Activated CD4-positive, alpha-beta T cell treated with anti-CD3 and anti-CD28 coated beads, Interleukin-2, amount 50 U/mL, for 24 hours (primary cell): ENCODE measurements around the gene TMEM201.
"Not testable (repeated sequence)": the region's sequence is repeated elsewhere in the genome, so short reads cannot be mapped to it uniquely, and the experiment has no call there.

Source experiments
- DNase-seq, 2 donors: peaks; one replicate each; pipeline ENCODE4 v3.0.0-alpha.2; 2020; ENCODE audit warnings: low read depth in 1 of 2, low spot score in 1 of 2

The TMEM201 gene, protein sequence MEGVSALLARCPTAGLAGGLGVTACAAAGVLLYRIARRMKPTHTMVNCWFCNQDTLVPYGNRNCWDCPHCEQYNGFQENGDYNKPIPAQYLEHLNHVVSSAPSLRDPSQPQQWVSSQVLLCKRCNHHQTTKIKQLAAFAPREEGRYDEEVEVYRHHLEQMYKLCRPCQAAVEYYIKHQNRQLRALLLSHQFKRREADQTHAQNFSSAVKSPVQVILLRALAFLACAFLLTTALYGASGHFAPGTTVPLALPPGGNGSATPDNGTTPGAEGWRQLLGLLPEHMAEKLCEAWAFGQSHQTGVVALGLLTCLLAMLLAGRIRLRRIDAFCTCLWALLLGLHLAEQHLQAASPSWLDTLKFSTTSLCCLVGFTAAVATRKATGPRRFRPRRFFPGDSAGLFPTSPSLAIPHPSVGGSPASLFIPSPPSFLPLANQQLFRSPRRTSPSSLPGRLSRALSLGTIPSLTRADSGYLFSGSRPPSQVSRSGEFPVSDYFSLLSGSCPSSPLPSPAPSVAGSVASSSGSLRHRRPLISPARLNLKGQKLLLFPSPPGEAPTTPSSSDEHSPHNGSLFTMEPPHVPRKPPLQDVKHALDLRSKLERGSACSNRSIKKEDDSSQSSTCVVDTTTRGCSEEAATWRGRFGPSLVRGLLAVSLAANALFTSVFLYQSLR

GRCh38 chr1:9588551-9589143 lies at the start of gene TMEM201:
Gene TMEM201, plus strand, starts transcription at chr1:9588911. Its CDS starts 20 bp downstream, at chr1:9588931.
- peak; percentile 87 to 88 for DNase-seq

GRCh38 chr1:9539165-9539828 lies 49.4 kb upstream of the TMEM201 start, which contains the start of gene SLC25A33:
Gene SLC25A33, plus strand, starts transcription at chr1:9539465. Its CDS starts 227 bp downstream, at chr1:9539692.
- peak; percentile 96 to 97 for DNase-seq

DNA sequence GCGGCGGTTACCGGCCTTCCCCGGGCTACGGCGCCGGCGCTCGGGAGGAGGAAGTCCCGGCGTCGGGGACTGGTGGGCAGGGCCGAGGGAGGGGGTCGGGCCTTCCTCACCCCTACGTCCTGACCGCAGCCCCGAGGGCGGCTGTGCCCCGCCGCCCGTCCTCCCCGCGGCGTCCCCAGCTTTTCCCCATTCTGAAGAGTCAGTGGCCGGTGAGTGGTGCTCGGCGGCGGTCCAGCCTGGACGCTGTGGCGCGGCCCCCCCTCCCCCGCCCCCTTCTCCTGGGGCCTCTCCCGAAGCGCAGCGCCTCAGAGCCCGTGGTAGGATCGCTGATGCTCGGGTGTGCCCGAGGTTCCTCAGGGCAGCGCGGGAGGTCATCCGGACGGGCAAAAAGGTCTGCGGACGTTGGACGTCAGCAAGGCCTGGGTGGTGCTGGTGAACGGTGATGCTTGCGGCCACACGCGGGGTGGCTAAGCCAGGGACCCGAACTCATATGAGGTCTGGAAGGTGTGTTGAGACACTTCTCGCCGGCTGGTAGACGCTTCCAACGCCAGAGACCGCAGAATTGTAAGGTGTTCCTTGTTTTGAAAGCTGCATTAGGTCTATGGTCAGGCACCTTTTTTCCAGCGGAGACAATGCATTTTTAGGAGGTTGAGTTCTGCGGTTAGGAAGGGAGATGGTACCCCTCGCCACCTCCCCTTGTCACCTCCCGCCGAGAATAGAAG lies 48.7 kb upstream of the TMEM201 start:
- peak in 1 of 2 donors; percentile 17 for DNase-seq

DNA sequence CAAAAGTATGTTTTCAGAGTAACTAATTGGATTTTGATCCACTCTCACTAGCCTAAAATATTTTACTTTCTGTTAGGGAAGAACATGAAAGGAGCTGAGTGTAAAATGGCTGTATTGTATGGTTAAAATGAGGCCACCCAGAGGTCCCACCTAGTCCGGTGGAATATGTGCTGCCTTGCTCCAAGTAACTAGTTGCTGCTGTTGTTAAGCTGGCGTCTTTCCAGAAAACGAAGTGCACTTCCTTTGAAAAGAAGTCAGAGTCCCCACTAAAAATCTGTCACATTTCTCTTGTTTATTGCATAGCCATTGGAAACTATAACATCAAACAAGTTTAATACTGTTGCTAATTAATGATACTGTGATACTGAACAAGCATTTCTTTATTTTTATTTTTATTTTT lies 46.3 kb upstream of the TMEM201 start:
- no peak for DNase-seq

GRCh38 chr1:9544926-9545325 lies 43.8 kb upstream of the TMEM201 start:
- DNase-seq = no peak

GRCh38 chr1:9549955-9550546 lies 38.7 kb upstream of the TMEM201 start:
- DNase-seq = no peak

- no peak for DNase-seq
Measured at GRCh38 chr1:9551984-9552383, 36.7 kb upstream of the TMEM201 start.

DNA sequence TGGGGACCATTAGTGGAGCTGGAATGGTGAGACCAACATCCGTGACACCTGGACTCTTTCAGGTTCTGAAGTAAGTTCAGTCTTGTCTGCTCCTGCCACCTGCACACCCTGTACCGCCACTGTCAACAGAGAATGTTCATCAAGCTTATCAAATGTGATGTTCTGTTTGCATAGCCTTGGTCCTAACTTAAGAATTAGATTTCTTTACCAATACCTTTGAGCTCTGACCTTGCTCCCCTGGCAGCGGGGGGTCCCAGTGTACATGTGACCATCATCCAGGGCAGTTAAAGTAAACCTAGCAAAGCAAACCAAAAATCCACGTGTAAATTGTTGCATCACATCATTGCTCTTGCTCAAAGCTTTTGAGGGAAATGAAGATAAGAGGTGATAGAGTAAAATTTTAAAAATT lies 35.0 kb upstream of the TMEM201 start:
- no peak for DNase-seq

- DNase-seq = no peak
Measured at GRCh38 chr1:9555942-9556341, 32.8 kb upstream of the TMEM201 start.

- DNase-seq = no peak
Measured at GRCh38 chr1:9557624-9558023, 31.1 kb upstream of the TMEM201 start.

DNA sequence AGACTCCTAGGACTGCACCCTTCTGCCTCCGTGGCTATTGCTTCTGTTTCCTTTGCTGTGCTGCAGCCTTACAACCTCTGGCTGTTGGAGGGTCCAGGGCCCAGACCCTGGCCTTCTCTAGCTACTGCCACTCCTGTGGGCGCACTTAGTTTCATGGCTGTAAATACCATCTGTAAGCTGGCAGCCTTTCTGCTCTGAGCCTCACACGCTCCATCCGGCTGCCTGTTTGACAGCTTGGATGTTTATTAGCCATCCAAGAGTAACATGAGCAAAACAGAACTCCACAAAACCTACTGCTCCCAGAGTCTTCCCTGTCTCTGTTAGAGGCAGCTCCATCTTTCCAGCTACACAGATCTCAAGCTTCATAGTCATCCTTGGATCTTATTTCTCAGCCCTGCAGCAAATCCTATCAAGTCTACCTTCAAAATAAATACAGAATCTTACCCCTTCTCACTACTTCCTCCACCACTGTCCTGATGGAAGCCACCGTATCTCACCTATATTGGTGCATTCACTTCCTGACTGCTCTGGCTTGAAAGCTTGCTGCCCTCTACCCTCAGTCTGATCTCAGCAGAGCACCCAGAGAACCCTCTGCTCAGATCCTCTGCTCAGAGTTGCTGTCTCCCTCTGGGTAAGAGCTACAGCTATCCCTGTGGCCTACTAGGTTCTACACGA lies 30.3 kb upstream of the TMEM201 start:
- DNase-seq = no peak

DNA sequence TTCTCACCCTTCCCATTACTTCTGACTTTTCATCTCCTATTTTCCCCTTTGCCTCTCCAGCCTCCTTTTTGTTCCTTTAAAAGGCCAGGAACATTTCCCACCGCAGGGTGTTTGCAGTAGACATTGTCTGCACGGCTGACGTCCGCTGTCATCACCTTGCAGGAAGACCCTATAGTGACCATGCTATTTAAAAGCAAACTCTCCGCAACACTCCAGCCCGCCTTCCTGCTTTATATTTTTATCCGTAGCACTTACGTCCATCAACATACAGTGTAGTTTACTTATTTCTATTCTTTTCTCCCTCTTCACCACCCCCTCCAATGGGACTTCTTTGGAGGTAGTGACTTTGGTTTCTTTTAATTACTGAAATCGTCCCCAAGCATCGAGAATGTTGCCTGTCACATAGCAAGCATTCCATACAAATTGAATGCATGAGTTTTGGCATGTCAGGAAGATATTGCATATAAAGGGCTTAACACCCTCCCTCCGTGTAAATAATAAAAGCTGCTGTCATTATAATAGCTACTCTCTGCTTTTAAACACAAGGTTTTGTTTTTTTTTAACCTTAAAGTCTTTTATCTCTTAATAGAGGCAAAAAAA lies 29.7 kb upstream of the TMEM201 start:
- no peak for DNase-seq

DNA sequence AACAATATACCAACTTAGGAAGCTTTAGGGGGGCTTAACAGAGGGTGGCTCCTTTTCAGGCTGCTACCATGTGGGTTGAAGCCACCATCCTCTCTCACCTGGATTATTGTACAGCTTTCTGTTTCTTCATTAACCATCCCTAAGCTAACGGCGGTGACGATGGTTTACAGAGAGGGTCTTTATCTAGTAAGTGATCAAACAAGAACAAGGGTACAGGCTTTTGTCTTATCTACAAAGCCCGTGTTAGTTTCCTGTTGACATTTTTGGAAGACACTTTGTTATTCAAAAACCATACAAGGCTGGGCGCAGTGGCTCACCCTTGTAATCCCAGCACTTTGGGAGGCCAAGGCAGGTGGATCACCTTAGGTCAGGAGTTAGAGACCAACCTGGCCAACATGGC lies 29.0 kb upstream of the TMEM201 start:
- DNase-seq = no peak

DNA sequence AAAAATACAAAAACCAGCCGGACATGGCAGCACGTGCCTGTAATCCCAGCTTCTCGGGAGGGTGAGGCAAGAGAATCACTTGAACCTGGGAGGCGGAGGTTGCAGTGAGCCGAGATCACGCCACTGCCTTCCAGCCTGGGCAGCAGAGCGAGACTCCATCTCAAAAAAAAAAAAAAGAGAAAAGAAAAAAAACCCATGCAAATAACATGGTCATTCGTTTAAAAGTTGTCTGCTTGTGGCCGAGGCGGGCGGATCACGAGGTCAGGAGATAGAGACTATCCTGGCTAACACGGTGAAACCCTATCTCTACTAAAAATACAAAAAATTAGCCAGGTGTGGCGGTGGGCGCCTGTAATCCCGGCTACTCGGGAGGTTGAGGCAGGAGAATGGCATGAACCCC lies 28.6 kb upstream of the TMEM201 start:
- not testable (repeated sequence) for DNase-seq

- no peak for DNase-seq
Measured at GRCh38 chr1:9561429-9561828, 27.3 kb upstream of the TMEM201 start.

- no peak for DNase-seq
Measured at GRCh38 chr1:9569267-9569666, 19.4 kb upstream of the TMEM201 start.

GRCh38 chr1:9570886-9571529 lies 17.7 kb upstream of the TMEM201 start:
- not testable (repeated sequence) for DNase-seq

GRCh38 chr1:9573723-9574122 lies 15.0 kb upstream of the TMEM201 start:
- DNase-seq = no peak

- no peak for DNase-seq
Measured at GRCh38 chr1:9575486-9575885, 13.2 kb upstream of the TMEM201 start.
